HG03432 (cell line): Measurements from ENCODE around the gene ZFAND3.
"Not testable (repeated sequence)": the region's sequence is repeated elsewhere in the genome, so short reads cannot be mapped to it uniquely, and the experiment has no call there.

Experiments
- ATAC-seq: cut with Tn5 transposase; IDR thresholded peaks from one replicate; pipeline ENCODE4 v1.9.1; 2021; ENCODE audit warnings: mild to moderate bottlenecking, moderate library complexity; ENCODE audit not compliant: unreplicated experiment

ZFAND3 gene

GRCh38 chr6:37889486-37889885, 70.0 kb downstream of the ZFAND3 start:
- ATAC-seq: no peak

GRCh38 chr6:37891072-37891471, 71.5 kb downstream of the ZFAND3 start:
- no peak for ATAC-seq

DNA sequence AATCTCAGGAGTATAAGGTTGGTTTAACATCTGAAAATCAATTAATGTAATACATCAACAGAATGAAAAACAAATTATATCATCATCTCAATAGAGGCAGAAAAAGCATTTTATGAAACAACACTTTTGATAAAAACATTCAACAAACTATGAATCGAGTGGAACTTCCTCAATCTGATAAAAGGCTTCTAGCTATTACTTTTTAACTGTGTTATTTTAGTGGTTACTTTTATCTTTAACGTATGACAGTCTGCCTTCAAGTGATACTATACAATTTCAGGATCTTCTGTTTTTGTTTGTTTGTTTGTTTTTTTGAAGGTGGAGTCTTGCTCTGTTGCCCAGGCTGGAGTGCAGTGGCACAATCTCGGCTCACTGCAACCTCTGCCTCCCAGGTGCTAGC, 73.7 kb downstream of the ZFAND3 start:
- ATAC-seq: no peak

DNA sequence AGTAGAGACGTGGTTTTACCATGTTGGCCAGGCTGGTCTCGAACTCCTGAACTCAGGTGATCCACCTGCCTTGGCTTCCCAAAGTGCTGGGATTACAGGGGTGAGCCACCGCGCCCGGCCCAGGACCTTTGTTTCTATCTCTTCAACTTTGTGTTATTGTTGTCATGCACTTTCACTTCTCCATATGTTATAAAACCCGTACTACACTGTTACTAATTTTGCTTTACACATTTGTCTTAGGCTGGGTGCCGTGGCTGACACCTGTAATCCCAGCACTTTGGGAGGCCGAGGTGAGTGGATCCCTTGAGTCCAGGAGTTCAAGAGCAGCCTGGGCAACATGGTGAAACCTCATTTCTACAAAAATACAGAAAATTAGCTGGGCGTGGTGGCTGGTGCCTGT, 74.2 kb downstream of the ZFAND3 start:
- not testable (repeated sequence) for ATAC-seq

- no peak for ATAC-seq
Measured at GRCh38 chr6:37894585-37894984, 75.1 kb downstream of the ZFAND3 start.

DNA sequence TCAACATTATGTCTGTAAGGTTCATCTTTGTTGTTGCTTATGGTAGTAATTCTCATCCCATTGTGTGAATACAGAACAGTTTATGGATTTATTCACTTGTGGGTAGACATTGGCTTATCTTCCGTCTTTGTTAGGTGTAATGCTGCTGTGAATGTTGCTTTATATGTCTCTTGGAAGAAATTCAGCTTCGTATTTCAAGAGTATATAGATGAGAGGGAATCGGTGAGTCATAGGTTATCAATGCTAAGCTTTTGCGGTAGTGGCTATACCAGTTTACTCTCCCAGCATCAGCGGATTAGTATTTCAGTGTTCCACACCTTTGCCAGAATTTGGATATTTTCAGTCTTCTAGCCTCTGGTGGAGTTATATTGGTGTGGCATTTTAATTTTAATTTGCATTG, 77.8 kb downstream of the ZFAND3 start:
- no peak for ATAC-seq

GRCh38 chr6:37897818-37898515, 78.4 kb downstream of the ZFAND3 start:
- ATAC-seq: no peak

GRCh38 chr6:37903351-37904340, 84.1 kb downstream of the ZFAND3 start:
- ATAC-seq: no peak

DNA sequence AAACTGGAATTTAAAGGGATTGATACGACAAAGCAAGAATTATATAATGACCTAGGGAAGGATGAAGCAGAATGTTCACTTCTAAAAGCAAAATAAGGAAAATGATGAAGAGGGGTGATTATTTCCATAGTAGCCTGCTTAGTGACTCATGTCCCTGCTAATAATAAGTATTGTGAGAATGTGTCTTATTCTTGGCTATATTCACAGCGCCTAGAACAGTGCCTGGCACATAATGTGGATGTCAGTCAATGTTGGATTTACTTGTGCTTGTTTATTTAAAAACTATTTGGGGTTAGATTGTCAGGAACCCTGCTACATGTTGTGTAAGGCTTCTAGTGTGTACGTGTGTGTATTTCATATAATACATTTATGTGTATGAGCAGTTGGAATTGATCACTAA, 85.1 kb downstream of the ZFAND3 start:
- no peak for ATAC-seq

DNA sequence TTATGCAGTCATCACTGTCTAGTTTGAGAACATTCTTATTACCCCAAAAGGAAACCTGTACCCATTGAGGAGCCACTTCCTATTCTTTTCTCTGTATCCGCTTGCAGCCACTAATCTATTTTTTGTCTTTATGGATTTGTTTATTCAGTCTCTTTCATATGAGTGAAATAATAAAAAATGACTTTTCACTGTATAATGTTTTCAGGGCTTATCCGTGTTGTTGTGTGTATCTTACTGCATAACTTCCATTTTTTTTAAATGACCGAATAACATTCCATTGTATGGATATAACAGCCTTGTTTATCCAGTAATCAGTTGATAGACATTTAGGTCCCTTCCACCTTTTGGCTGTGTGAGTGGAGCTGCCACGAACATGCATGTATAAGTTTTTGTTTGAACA, 86.6 kb downstream of the ZFAND3 start:
- ATAC-seq: no peak

DNA sequence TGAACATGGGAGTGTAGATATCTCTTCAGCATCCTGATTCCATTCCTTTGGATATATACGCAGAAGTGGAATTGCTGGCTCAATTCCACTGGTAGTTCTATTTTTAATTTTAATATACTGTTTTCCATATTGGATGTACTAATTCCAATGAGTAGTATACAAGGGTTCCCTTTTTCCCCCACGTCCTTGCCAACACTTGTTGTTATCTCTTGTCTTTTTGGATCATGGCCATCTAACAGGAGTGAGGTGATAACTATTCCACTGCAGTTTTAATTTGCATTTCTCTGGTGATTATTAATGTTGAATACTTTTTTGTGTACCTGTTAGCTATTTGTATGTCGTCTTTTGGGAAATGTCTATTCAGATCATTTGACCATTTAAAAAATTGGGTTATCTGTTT, 91.5 kb downstream of the ZFAND3 start:
- ATAC-seq: no peak

DNA sequence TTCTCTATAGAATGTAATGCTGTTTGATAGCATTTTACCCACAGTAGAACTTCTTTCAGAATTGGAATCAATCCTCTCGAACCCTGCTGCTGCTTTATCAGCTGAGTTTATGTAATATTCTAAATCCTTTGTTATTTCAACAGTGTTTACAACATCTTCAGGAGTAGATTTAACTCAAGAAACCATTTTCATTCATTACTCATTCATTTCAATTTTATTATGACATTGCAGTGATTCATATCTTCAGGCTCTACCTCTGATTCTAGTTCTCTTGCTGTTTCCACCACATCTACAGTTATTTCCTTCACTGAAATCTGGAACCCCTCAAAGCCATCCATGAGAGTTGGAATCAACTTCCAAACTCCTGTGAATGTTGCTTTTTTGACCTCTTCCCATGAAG, 93.7 kb downstream of the ZFAND3 start:
- no peak for ATAC-seq

- no peak for ATAC-seq
Measured at GRCh38 chr6:37915463-37915862, 95.9 kb downstream of the ZFAND3 start.

- no peak for ATAC-seq
Measured at GRCh38 chr6:37916149-37916548, 96.6 kb downstream of the ZFAND3 start.

DNA sequence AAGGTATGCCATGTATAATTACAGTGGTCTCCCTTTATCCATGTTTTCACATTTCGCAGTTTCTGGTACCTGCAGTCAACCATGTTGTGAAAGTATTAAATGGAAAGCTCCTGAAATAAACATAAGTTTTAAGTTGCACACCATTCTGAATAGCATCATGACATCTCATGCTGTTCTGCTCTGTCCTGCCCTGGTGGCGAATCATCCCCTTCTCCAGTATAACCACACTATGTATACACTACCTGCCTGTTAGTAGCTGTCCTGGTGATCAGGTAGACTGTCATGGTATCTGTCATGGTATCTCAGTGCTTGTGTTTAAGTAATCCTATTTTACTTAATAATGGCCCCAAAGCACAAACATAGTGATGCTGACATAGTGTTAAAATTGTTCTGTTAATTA, 97.1 kb downstream of the ZFAND3 start:
- no peak for ATAC-seq

- ATAC-seq: no peak
Measured at GRCh38 chr6:37917566-37917965, 98.0 kb downstream of the ZFAND3 start.

- ATAC-seq: no peak
Measured at GRCh38 chr6:37919417-37920157, 100.1 kb downstream of the ZFAND3 start.

- ATAC-seq: no peak
Measured at GRCh38 chr6:37920667-37921066, 101.1 kb downstream of the ZFAND3 start.

DNA sequence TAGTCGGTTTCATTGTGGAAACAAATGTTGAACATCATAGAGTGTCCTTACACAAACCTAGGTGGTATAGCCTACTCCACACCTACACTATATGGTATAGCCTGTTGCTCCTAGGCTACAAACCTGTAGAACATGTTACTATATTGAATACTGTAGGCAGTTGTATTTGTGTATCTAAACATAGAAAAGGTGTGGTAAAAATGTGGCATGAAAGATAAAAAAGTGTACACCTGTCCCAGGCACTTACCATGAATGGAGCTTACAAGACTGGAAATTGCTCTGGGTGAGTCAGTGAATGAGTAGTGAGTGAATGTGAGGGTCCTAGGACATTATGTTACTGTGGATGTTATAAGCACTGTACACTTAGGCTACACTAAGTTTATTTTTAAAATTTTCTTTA, 103.0 kb downstream of the ZFAND3 start:
- no peak for ATAC-seq

DNA sequence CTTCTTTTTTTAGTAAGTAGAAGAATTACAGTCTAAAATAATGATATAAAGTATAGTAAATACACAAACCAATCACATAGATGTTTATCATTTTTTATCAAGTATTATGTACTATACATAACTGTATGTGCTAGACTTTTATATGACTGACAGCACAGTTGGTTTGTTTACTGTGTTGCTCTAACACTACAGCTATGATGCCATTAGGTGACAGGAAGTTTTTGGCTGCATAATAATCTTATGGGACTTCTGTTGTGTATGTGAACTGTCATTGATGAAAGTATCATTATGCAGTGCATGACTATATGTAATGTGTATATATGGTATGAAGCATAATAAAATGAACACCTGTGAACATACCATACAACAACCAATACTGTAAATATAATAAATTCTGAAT, 104.0 kb downstream of the ZFAND3 start:
- ATAC-seq: no peak

- no peak for ATAC-seq
Measured at GRCh38 chr6:37926661-37927060, 107.1 kb downstream of the ZFAND3 start.
